ENCODE data around the gene PSME4. TPM values are rescaled to one million over a fixed set of nuclear protein-coding genes. Genes with fewer than 3 reads are reported as not detected.

Gene PSME4
- total and polyA plus RNA-seq, 2 of the 13 experiments (the other 11 are each of a cell fraction or from before 2014, with no cell fraction given): 52.1 to 77.8 TPM

DNA sequence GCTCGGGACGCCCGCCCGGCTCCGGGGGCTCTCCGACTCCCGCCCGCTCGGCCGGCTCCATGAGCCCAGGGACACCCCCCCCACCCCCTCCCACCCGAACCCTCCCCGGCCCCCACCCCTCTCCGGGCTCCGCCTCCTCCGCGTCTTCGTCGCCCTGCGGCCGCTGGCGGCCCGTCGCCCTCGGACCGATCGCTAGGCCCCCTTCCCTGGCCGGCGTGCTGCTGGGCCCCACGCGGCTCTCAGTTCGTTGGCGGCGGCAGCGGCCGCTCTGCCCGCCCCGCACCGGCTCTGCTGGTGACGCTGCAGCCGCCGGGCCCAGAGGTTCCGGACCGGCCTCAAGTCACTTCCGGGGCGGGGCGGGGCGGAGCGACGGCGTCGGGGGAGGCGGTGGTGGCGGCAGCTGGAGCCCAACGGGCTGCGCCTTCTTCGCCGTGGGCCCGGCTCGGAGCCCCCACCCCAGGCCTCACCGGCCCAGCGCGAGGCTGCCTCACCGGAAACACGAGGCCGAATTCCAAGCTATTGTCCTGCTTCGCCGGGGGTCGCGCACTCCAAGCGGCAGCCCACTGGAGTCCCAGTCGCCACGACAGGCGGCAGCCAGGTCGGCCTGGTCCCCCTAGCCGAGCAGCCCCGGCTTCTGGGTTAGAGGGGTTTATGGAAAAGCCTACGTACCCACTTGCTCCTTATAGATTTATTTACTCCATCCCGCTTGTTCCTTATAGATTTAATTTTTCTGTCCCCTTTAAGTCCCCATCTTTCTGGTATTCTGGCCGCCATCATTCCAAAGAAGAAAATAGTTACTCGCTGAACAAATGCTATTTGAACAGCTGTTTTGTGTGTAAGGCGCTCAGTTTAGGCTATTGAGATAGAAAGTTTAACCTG is at the start of gene PSME4 (continued):
- TF ChIP-seq, protein P1, sequence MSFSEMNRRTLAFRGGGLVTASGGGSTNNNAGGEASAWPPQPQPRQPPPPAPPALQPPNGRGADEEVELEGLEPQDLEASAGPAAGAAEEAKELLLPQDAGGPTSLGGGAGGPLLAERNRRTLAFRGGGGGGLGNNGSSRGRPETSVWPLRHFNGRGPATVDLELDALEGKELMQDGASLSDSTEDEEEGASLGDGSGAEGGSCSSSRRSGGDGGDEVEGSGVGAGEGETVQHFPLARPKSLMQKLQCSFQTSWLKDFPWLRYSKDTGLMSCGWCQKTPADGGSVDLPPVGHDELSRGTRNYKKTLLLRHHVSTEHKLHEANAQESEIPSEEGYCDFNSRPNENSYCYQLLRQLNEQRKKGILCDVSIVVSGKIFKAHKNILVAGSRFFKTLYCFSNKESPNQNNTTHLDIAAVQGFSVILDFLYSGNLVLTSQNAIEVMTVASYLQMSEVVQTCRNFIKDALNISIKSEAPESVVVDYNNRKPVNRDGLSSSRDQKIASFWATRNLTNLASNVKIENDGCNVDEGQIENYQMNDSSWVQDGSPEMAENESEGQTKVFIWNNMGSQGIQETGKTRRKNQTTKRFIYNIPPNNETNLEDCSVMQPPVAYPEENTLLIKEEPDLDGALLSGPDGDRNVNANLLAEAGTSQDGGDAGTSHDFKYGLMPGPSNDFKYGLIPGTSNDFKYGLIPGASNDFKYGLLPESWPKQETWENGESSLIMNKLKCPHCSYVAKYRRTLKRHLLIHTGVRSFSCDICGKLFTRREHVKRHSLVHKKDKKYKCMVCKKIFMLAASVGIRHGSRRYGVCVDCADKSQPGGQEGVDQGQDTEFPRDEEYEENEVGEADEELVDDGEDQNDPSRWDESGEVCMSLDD (CRISPR knock-in tag; IDR thresholded peaks at IDR 0.05; ENCODE audit: borderline replicate concordance): peak; percentile 84; the same call in 1 of the 2 replicates
- TF ChIP-seq MTF2 (CRISPR knock-in tag; IDR thresholded peaks at IDR 0.05; ENCODE audit: borderline replicate concordance) (no peak), ZBTB7B (CRISPR knock-in tag; IDR thresholded peaks at IDR 0.05) (peak; percentile 93), MAFK (conservative IDR thresholded peaks at IDR 0.05 in 1 of 2, IDR thresholded peaks at IDR 0.05 in 1 of 2; ENCODE audit: low read length in 2 of 2) (no peak), KAT8 (CRISPR knock-in tag; IDR thresholded peaks at IDR 0.05) (peak; percentile 81), GFI1 (CRISPR knock-in tag; IDR thresholded peaks at IDR 0.05; ENCODE audit: borderline replicate concordance) (peak; percentile 82; the same call in 1 of the 2 replicates), YY1 (IDR thresholded peaks at IDR 0.05; ENCODE audit: insufficient read depth, insufficient replicate concordance, low read depth, low read length) (peak; percentile 63), GATAD1 (CRISPR knock-in tag; IDR thresholded peaks at IDR 0.05) (peak; percentile 81), DR1 (CRISPR knock-in tag; IDR thresholded peaks at IDR 0.05) (peak; percentile 58; the same call in 1 of the 2 replicates), IRF2 (CRISPR knock-in tag; IDR thresholded peaks at IDR 0.05) (peak; percentile 77; the same call in 1 of the 2 replicates), RAD21 (CRISPR knock-in tag; IDR thresholded peaks at IDR 0.05) (peak; percentile 71; the same call in 1 of the 2 replicates), KMT2A (CRISPR knock-in tag; IDR thresholded peaks at IDR 0.05) (peak; percentile 53), HOXA9 (CRISPR knock-in tag; IDR thresholded peaks at IDR 0.05; ENCODE audit: borderline replicate concordance) (no peak; the same call in 1 of the 2 replicates), ARID2 (CRISPR knock-in tag; IDR thresholded peaks at IDR 0.05; ENCODE audit: borderline replicate concordance) (peak; percentile 83; the same call in 1 of the 2 replicates), ZFY (CRISPR knock-in tag; IDR thresholded peaks at IDR 0.05) (peak; percentile 96), ZNF234 (CRISPR knock-in tag; conservative IDR thresholded peaks at IDR 0.05) (no peak), NFE2L2 (IDR thresholded peaks at IDR 0.05; ENCODE audit: low read length) (no peak)
- TF ChIP-seq, protein P2, sequence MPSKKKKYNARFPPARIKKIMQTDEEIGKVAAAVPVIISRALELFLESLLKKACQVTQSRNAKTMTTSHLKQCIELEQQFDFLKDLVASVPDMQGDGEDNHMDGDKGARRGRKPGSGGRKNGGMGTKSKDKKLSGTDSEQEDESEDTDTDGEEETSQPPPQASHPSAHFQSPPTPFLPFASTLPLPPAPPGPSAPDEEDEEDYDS (CRISPR knock-in tag; IDR thresholded peaks at IDR 0.05): peak; percentile 74
- TF ChIP-seq, protein P3, sequence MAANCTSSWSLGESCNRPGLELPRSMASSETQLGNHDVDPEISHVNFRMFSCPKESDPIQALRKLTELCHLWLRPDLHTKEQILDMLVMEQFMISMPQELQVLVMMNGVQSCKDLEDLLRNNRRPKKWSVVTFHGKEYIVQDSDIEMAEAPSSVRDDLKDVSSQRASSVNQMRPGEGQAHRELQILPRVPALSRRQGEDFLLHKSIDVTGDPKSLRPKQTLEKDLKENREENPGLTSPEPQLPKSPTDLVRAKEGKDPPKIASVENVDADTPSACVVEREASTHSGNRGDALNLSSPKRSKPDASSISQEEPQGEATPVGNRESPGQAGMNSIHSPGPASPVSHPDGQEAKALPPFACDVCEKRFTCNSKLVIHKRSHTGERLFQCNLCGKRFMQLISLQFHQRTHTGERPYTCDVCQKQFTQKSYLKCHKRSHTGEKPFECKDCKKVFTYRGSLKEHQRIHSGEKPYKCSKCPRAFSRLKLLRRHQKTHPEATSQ (CRISPR knock-in tag; IDR thresholded peaks at IDR 0.05; ENCODE audit: borderline replicate concordance): no peak
- TF ChIP-seq, protein P4, sequence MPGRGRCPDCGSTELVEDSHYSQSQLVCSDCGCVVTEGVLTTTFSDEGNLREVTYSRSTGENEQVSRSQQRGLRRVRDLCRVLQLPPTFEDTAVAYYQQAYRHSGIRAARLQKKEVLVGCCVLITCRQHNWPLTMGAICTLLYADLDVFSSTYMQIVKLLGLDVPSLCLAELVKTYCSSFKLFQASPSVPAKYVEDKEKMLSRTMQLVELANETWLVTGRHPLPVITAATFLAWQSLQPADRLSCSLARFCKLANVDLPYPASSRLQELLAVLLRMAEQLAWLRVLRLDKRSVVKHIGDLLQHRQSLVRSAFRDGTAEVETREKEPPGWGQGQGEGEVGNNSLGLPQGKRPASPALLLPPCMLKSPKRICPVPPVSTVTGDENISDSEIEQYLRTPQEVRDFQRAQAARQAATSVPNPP (CRISPR knock-in tag; IDR thresholded peaks at IDR 0.05): peak; percentile 7; the same call in 1 of the 2 replicates
- TF ChIP-seq, protein P5, sequence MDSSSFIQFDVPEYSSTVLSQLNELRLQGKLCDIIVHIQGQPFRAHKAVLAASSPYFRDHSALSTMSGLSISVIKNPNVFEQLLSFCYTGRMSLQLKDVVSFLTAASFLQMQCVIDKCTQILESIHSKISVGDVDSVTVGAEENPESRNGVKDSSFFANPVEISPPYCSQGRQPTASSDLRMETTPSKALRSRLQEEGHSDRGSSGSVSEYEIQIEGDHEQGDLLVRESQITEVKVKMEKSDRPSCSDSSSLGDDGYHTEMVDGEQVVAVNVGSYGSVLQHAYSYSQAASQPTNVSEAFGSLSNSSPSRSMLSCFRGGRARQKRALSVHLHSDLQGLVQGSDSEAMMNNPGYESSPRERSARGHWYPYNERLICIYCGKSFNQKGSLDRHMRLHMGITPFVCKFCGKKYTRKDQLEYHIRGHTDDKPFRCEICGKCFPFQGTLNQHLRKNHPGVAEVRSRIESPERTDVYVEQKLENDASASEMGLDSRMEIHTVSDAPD (CRISPR knock-in tag; IDR thresholded peaks at IDR 0.05): 0 out of 2 replicates have a peak, but pooled peaks have one; percentile 46

All from HepG2 (cell line).